ENCODE measurements around the gene TFEB.

Gene TFEB

GRCh38 chr6:41689171-41690008 is 46.0 kb downstream of the TFEB start:
- Histone ChIP-seq H3K27me3 (ENCODE audit: control insufficient read depth in 1 of 2, insufficient read depth in 2 of 2, low read length in 2 of 2) (no peaks in the 10 kb centered on the region), H3K4me1 (ENCODE audit: insufficient read depth, low read length) (peaks cover 11% of the 10 kb centered on the region), H3K9ac (ENCODE audit: low read length) (no peak overlapping the region), H3K27ac (ENCODE audit: low read depth, low read length) (no peak overlapping the region), H3K4me3 (ENCODE audit: low read depth in 1 of 2, low read length in 2 of 2) (no peak overlapping the region), H3K36me3 (ENCODE audit: insufficient read depth, low read length) (peaks cover 49% of the 10 kb centered on the region), H3K9me3 (ENCODE audit: low read length) (no peaks in the 10 kb centered on the region)

GRCh38 chr6:41688256-41688965 is 47.0 kb downstream of the TFEB start:
- no peak overlapping the region for H3K27ac ChIP-seq (ENCODE audit: low read depth, low read length)
- no peak overlapping the region for H3K4me3 ChIP-seq (ENCODE audit: low read depth in 1 of 2, low read length in 2 of 2)
- no peaks in the 10 kb centered on the region for H3K27me3 ChIP-seq (ENCODE audit: control insufficient read depth in 1 of 2, insufficient read depth in 2 of 2, low read length in 2 of 2)
- no peaks in the 10 kb centered on the region for H3K9me3 ChIP-seq (ENCODE audit: low read length)
- peaks cover 49% of the 10 kb centered on the region for H3K36me3 ChIP-seq (ENCODE audit: insufficient read depth, low read length)
- H3K4me1 ChIP-seq (ENCODE audit: insufficient read depth, low read length): peaks cover 15% of the 10 kb centered on the region
- no peak overlapping the region for H3K9ac ChIP-seq (ENCODE audit: low read length)

- H3K9ac ChIP-seq (ENCODE audit: low read length): no peak overlapping the region
- H3K27ac ChIP-seq (ENCODE audit: low read depth, low read length): no peak overlapping the region
- H3K27me3 ChIP-seq (ENCODE audit: control insufficient read depth in 1 of 2, insufficient read depth in 2 of 2, low read length in 2 of 2): no peaks in the 10 kb centered on the region
- no peaks in the 10 kb centered on the region for H3K9me3 ChIP-seq (ENCODE audit: low read length)
- no peak overlapping the region for H3K4me3 ChIP-seq (ENCODE audit: low read depth in 1 of 2, low read length in 2 of 2)
- H3K4me1 ChIP-seq (ENCODE audit: insufficient read depth, low read length): peaks cover 14% of the 10 kb centered on the region
- peaks cover 49% of the 10 kb centered on the region for H3K36me3 ChIP-seq (ENCODE audit: insufficient read depth, low read length)
Measured at GRCh38 chr6:41687501-41688175, 47.8 kb downstream of the TFEB start.

GRCh38 chr6:41685641-41686380 is 49.6 kb downstream of the TFEB start:
- peaks cover 48% of the 10 kb centered on the region for H3K36me3 ChIP-seq (ENCODE audit: insufficient read depth, low read length)
- no peaks in the 10 kb centered on the region for H3K9me3 ChIP-seq (ENCODE audit: low read length)
- peaks cover 18% of the 10 kb centered on the region for H3K4me1 ChIP-seq (ENCODE audit: insufficient read depth, low read length)
- H3K27me3 ChIP-seq (ENCODE audit: control insufficient read depth in 1 of 2, insufficient read depth in 2 of 2, low read length in 2 of 2): no peaks in the 10 kb centered on the region
- no peak overlapping the region for H3K4me3 ChIP-seq (ENCODE audit: low read depth in 1 of 2, low read length in 2 of 2)
- H3K9ac ChIP-seq (ENCODE audit: low read length): no peak overlapping the region
- no peak overlapping the region for H3K27ac ChIP-seq (ENCODE audit: low read depth, low read length)

- Histone ChIP-seq H3K36me3 (ENCODE audit: insufficient read depth, low read length) (peaks cover 38% of the 10 kb centered on the region), H3K27ac (ENCODE audit: low read depth, low read length) (no peak overlapping the region), H3K27me3 (ENCODE audit: control insufficient read depth in 1 of 2, insufficient read depth in 2 of 2, low read length in 2 of 2) (no peaks in the 10 kb centered on the region), H3K9me3 (ENCODE audit: low read length) (no peaks in the 10 kb centered on the region), H3K4me1 (ENCODE audit: insufficient read depth, low read length) (peaks cover 18% of the 10 kb centered on the region), H3K4me3 (ENCODE audit: low read depth in 1 of 2, low read length in 2 of 2) (no peak overlapping the region), H3K9ac (ENCODE audit: low read length) (no peak overlapping the region)
Measured at GRCh38 chr6:41684311-41685180, 50.9 kb downstream of the TFEB start.

GRCh38 chr6:41683523-41684310 is 51.7 kb downstream of the TFEB start:
- peaks cover 33% of the 10 kb centered on the region for H3K36me3 ChIP-seq (ENCODE audit: insufficient read depth, low read length)
- no peaks in the 10 kb centered on the region for H3K27me3 ChIP-seq (ENCODE audit: control insufficient read depth in 1 of 2, insufficient read depth in 2 of 2, low read length in 2 of 2)
- H3K27ac ChIP-seq (ENCODE audit: low read depth, low read length): peak overlapping the region; percentile 60
- H3K9ac ChIP-seq (ENCODE audit: low read length): peak overlapping the region; percentile 27
- peak overlapping the region; percentile 47 to 57 for H3K4me3 ChIP-seq (ENCODE audit: low read depth in 1 of 2, low read length in 2 of 2)
- H3K4me1 ChIP-seq (ENCODE audit: insufficient read depth, low read length): peaks cover 18% of the 10 kb centered on the region
- H3K9me3 ChIP-seq (ENCODE audit: low read length): no peaks in the 10 kb centered on the region

- no peaks in the 10 kb centered on the region for H3K27me3 ChIP-seq (ENCODE audit: control insufficient read depth in 1 of 2, insufficient read depth in 2 of 2, low read length in 2 of 2)
- peaks cover 18% of the 10 kb centered on the region for H3K4me1 ChIP-seq (ENCODE audit: insufficient read depth, low read length)
- H3K27ac ChIP-seq (ENCODE audit: low read depth, low read length): peak overlapping the region; percentile 60
- peaks cover 28% of the 10 kb centered on the region for H3K36me3 ChIP-seq (ENCODE audit: insufficient read depth, low read length)
- no peaks in the 10 kb centered on the region for H3K9me3 ChIP-seq (ENCODE audit: low read length)
- peak overlapping the region; percentile 47 to 57 for H3K4me3 ChIP-seq (ENCODE audit: low read depth in 1 of 2, low read length in 2 of 2)
- H3K9ac ChIP-seq (ENCODE audit: low read length): peak overlapping the region; percentile 27
Measured at GRCh38 chr6:41683273-41683522, 52.2 kb downstream of the TFEB start.

GRCh38 chr6:41682497-41683272 is 52.7 kb downstream of the TFEB start:
- Histone ChIP-seq H3K4me1 (ENCODE audit: insufficient read depth, low read length) (peaks cover 18% of the 10 kb centered on the region), H3K27me3 (ENCODE audit: control insufficient read depth in 1 of 2, insufficient read depth in 2 of 2, low read length in 2 of 2) (no peaks in the 10 kb centered on the region), H3K27ac (ENCODE audit: low read depth, low read length) (peak overlapping the region; percentile 60), H3K4me3 (ENCODE audit: low read depth in 1 of 2, low read length in 2 of 2) (peak overlapping the region; percentile 47 to 57), H3K36me3 (ENCODE audit: insufficient read depth, low read length) (peaks cover 23% of the 10 kb centered on the region), H3K9me3 (ENCODE audit: low read length) (no peaks in the 10 kb centered on the region), H3K9ac (ENCODE audit: low read length) (peak overlapping the region; percentile 27)

- no peak overlapping the region for H3K4me3 ChIP-seq (ENCODE audit: low read depth in 1 of 2, low read length in 2 of 2)
- no peaks in the 10 kb centered on the region for H3K27me3 ChIP-seq (ENCODE audit: control insufficient read depth in 1 of 2, insufficient read depth in 2 of 2, low read length in 2 of 2)
- no peaks in the 10 kb centered on the region for H3K9me3 ChIP-seq (ENCODE audit: low read length)
- peaks cover 18% of the 10 kb centered on the region for H3K4me1 ChIP-seq (ENCODE audit: insufficient read depth, low read length)
- H3K9ac ChIP-seq (ENCODE audit: low read length): no peak overlapping the region
- H3K36me3 ChIP-seq (ENCODE audit: insufficient read depth, low read length): peaks cover 17% of the 10 kb centered on the region
- no peak overlapping the region for H3K27ac ChIP-seq (ENCODE audit: low read depth, low read length)
Measured at GRCh38 chr6:41682056-41682477, 53.3 kb downstream of the TFEB start.

Data from muscle layer of colon (tissue), 2 donors.